K562 (cell line): ENCODE results near the gene FAM78B. TPM values are rescaled to one million over a fixed set of nuclear protein-coding genes. Genes with fewer than 3 reads are reported as not detected.
A peak's percentile ranks its signal among the peaks of the same experiment; 100 is the strongest.

Experiments used
- ATAC-seq: fragments of 200-7000 bp; cut with Tn5 transposase; 3 replicates; pipeline ENCODE4 v1.9.1; 2020; ENCODE audit warnings: moderate library complexity
- BruUV-seq: library from RNA; stranded (reverse); fragments of 400-500 nt; replicated peaks from 2 replicates; lab custom pipeline; 2021; lab: Mats Ljungman, UMichigan
- CTCF ChIA-PET: fragments of 300-600 bp; formaldehyde crosslinking; extraction: SDS; loops from one replicate; lab custom pipeline; 2021; ENCODE audit warnings: low intra/inter-chr PET ratio; lab: Yijun Ruan, JAX
- POLR2A ChIA-PET: fragments of 300-600, 350-650 bp; sonication (Branson Sonifier 250); formaldehyde crosslinking; extraction: SDS; loops from one replicate; lab custom pipeline; 2021; ENCODE audit warnings: antibody characterized with exemption, inconsistent platforms; lab: Yijun Ruan, JAX
- DNase-seq, 4 experiments: peaks; one replicate each; pipeline versions ENCODE4 v3.0.0 to v3.0.0-alpha.2; 2011 to 2018; ENCODE audit warnings: low spot score in 3 of 4, mixed read lengths in 3 of 4; ENCODE audit errors: extremely low read depth in 1 of 4
- FAIRE-seq: peaks from 2 replicates; lab custom pipeline; 2011; peaks lifted over from hg19 to GRCh38; lab: Jason Lieb, UNC
- H2AFZ ChIP-seq: 2 replicates; pipeline ENCODE4 v1.6.0; 2011; ENCODE audit warnings: low read depth, low read length, control low read depth, inconsistent platforms
- H3K27ac ChIP-seq: fragments of 200-600 bp; 3 replicates; pipeline ENCODE4 v1.8.0; 2011; ENCODE audit warnings: low read depth, mild to moderate bottlenecking, control low read depth, inconsistent platforms, low read length, moderate library complexity, mixed read lengths; ENCODE audit errors: extremely low read depth
- H3K27me3 ChIP-seq, 2 experiments: fragments of 300-600 bp in 1 of 2; 2 replicates in 1 of 2; 3 replicates in 1 of 2; pipeline versions ENCODE4 v1.6.0 to v1.8.0; 2011; ENCODE audit warnings: inconsistent platforms in 2 of 2, low read length in 2 of 2, mild to moderate bottlenecking in 1 of 2, mixed read lengths in 1 of 2, moderate library complexity in 1 of 2; ENCODE audit not compliant: control insufficient read depth in 2 of 2, insufficient read depth in 2 of 2
- H3K36me3 ChIP-seq: fragments of 300-600 bp; 3 replicates; pipeline ENCODE4 v1.8.0; 2011; ENCODE audit warnings: mild to moderate bottlenecking, low read length, inconsistent platforms; ENCODE audit not compliant: control insufficient read depth, insufficient read depth
- H3K4me1 ChIP-seq, 2 experiments: fragments of 200-600 bp in 1 of 2; replicated peaks in 1 of 2; 2 replicates in 1 of 2; 3 replicates in 1 of 2; pipeline versions ENCODE4 v1.5.1 to v1.8.0; 2011; ENCODE audit warnings: inconsistent platforms in 2 of 2, low read length in 2 of 2, mild to moderate bottlenecking in 1 of 2, mixed read lengths in 1 of 2, moderate library complexity in 1 of 2; ENCODE audit not compliant: control insufficient read depth in 2 of 2, insufficient read depth in 2 of 2
- H3K4me2 ChIP-seq: 2 replicates; pipeline ENCODE4 v1.6.1; 2011; ENCODE audit warnings: low read length, control low read depth, inconsistent platforms, mixed read lengths; ENCODE audit not compliant: insufficient read depth
- H3K4me3 ChIP-seq: fragments of 200-600 bp; sonication (generic), shearing (Covaris generic); 2 replicates; pipeline ENCODE4 v1.5.1; 2016; ENCODE audit warnings: control low read depth, inconsistent platforms
- H3K79me2 ChIP-seq: fragments of 200-600 bp; 3 replicates; pipeline ENCODE4 v1.8.0; 2011; ENCODE audit warnings: low read length, inconsistent platforms; ENCODE audit not compliant: control insufficient read depth, insufficient read depth
- H3K9ac ChIP-seq, 2 experiments: 2 replicates each; pipeline versions ENCODE4 v1.6.0 to v1.6.1; 2011; ENCODE audit warnings: low read depth in 2 of 2, low read length in 2 of 2, control low read depth in 1 of 2, inconsistent platforms in 1 of 2, mild to moderate bottlenecking in 1 of 2, mixed read lengths in 1 of 2; ENCODE audit not compliant: insufficient read depth in 1 of 2
- H3K9me1 ChIP-seq: one replicate; pipeline ENCODE4 v1.6.0; 2011; ENCODE audit warnings: inconsistent platforms, mild to moderate bottlenecking, low read length, moderate library complexity; ENCODE audit not compliant: control insufficient read depth, insufficient read depth
- H3K9me3 ChIP-seq: replicated peaks from 2 replicates; pipeline ENCODE4 v1.5.1; 2011; ENCODE audit warnings: low read depth, low read length, inconsistent platforms; ENCODE audit not compliant: control insufficient read depth, insufficient read depth
- H4K20me1 ChIP-seq: replicated peaks from 2 replicates; pipeline ENCODE4 v1.6.1; 2011; ENCODE audit warnings: low read length, inconsistent platforms, mixed read lengths; ENCODE audit not compliant: control insufficient read depth, insufficient read depth
- ATF1 ChIP-seq, 2 experiments: fragments of 450-650 bp in 1 of 2; IDR thresholded peaks; 2 replicates each; pipeline ENCODE4 v1.6.1; 2016; ENCODE audit warnings: missing compliant biosample characterization in 1 of 2, missing genetic modification characterization in 1 of 2
- BRF1 ChIP-seq: IDR thresholded peaks from 3 replicates; pipeline ENCODE4 v1.6.1; 2011; ENCODE audit warnings: borderline replicate concordance, mild to moderate bottlenecking; ENCODE audit not compliant: insufficient read length; ENCODE audit errors: extremely low read depth
- GTF2F1 ChIP-seq: IDR thresholded peaks from 2 replicates; pipeline ENCODE4 v1.6.1; 2011; ENCODE audit warnings: low read depth, low read length, improper control_type of control experiment
- PML ChIP-seq: IDR thresholded peaks from 2 replicates; pipeline ENCODE4 v1.6.1; 2012; ENCODE audit warnings: low read length, inconsistent platforms
- RBM15 ChIP-seq: fragments of 200-400 bp; formaldehyde crosslinking; IDR thresholded peaks from 2 replicates; pipeline ENCODE4 v1.6.1; 2018; ENCODE audit warnings: mild to moderate bottlenecking, low read length, moderate library complexity; ENCODE audit not compliant: insufficient read depth
- SMARCE1 ChIP-seq: fragments of 450-650 bp; IDR thresholded peaks from 2 replicates; pipeline ENCODE4 v1.7.1; 2016; ENCODE audit warnings: mild to moderate bottlenecking
- ZBTB7A ChIP-seq: IDR thresholded peaks from 2 replicates; pipeline ENCODE4 v1.6.1; 2011; ENCODE audit warnings: low read depth, mild to moderate bottlenecking, low read length, moderate library complexity, borderline replicate concordance; ENCODE audit not compliant: control insufficient read depth
- ZNF263 ChIP-seq: sonication (generic); formaldehyde crosslinking; IDR thresholded peaks from 2 replicates; pipeline ENCODE4 v1.8.0; 2022; ENCODE audit warnings: mild to moderate bottlenecking, missing genetic modification reagents, borderline replicate concordance
- ZNF707 ChIP-seq: fragments of 250-450 bp; sonication (Bioruptor Pico); conservative IDR thresholded peaks from 2 replicates; pipeline ENCODE4 v1.8.0; 2022; ENCODE audit warnings: inconsistent platforms, mild to moderate bottlenecking, moderate library complexity
- ZNF75A ChIP-seq: fragments of 450-650 bp; formaldehyde crosslinking; IDR thresholded peaks from 2 replicates; pipeline ENCODE4 v1.4.0; 2020; ENCODE audit warnings: mild to moderate bottlenecking
- WGBS: fragments of 100-300 bp; shearing (Covaris generic); methylation state at CpG from one replicate; pipeline ENCODE4 v1.1.6; 2016; ENCODE audit warnings: low coverage, mixed read lengths; ENCODE audit not compliant: insufficient coverage; ENCODE audit errors: missing lambda C conversion rate; 5-methylcytosine and 5-hydroxymethylcytosine counted together
- in situ Hi-C: fragments of 300-500 bp; cut with MboI; formaldehyde crosslinking; loops from 4 replicates; pipeline ENCODE4 v1.15.0; 2018; ENCODE audit warnings: inconsistent platforms, mixed read lengths
- intact Hi-C: fragments of 100-400 bp; cut with micrococcal nuclease; formaldehyde crosslinking; loops from 2 replicates; pipeline ENCODE4 v1.14.2; 2022
- polyA plus RNA-seq, 8 experiments: library from polyadenylated mRNA; depleted of rRNA in 4 of 8; stranded (reverse) in 5 of 8; unstranded in 3 of 8; fragments of >200 nt; fragmentation: Nextera tagmentation in 2 of 8; fragmentation: Illumina TruSeq in 1 of 8; extraction: Ambion mirVana in 2 of 8; extraction: Trizol in 1 of 8; gene quantifications; 2 replicates each; pipeline versions ENCODE4 v1.2.1 to v1.2.3, GENCODE V29; 2011 to 2014; ENCODE audit warnings: inconsistent platforms in 1 of 8, missing spikeins in 1 of 8
- total RNA-seq, 7 experiments: library from RNA; depleted of rRNA in 6 of 7; stranded (reverse); fragments of >200 nt in 6 of 7; fragmentation: Illumina TruSeq in 2 of 7; extraction: Trizol in 2 of 7; gene quantifications; 2 replicates each; pipeline versions ENCODE4 v1.2.1 to v1.2.3, GENCODE V29; 2011 to 2021; ENCODE audit warnings: low replicate concordance in 1 of 7
- TF ChIP-seq, protein P1 (sequence below): fragments of 450-650 bp; conservative IDR thresholded peaks from 2 replicates; pipeline ENCODE4 v1.6.1; 2016; ENCODE audit warnings: missing genetic modification characterization, low read depth, mild to moderate bottlenecking, control low read depth, missing compliant biosample characterization
- TF ChIP-seq, protein P2 (sequence below): fragments of 450-650 bp; IDR thresholded peaks from 2 replicates; pipeline ENCODE4 v1.6.1; 2016; ENCODE audit warnings: antibody characterized with exemption
- TF ChIP-seq, protein P3 (sequence below): fragments of 250-450 bp; sonication (Bioruptor Pico); IDR thresholded peaks from 2 replicates; pipeline ENCODE4 v1.8.0; 2022; ENCODE audit warnings: moderate library complexity, mild to moderate bottlenecking, inconsistent platforms

Gene FAM78B
- total and polyA plus RNA-seq, 9 of the 15 experiments (the other 6 are each of a cell fraction or from before 2014, with no cell fraction given), result 0.04 to 0.43 (median 0.29) TPM; not detected in 1

DNA sequence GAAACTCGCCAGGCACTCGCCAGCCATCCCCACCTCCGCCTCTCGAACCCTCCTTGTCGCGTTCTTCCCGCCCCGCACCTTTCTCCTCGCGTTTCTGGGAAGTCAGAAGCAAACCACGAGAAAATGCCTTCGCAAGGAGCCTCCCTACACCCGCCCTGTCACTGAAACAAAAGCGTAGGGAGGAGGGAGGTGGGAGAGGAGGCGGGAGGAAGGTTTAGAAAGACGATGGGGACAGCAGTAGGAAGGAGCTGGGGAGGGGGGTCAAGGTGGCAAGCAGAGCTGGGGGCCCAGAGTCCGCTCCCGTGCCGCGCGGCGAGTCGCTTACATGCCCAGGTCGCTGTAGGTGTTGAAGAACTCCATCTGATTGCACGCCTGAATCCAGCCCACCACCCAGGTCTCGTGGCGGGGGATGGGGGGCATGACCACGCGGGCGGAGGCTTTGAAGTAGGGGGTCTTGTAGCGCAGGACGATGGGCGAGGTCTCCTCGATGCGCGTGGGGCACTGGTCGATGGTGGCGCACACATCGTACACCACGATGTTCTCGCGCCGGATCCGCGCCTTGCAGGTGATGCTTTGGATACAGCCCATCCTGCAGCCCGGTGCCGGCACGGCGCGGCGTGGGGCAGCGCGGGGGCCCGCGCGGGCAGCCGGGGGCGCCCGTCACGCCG is 1.0 kb downstream of the FAM78B start:
- H3K27me3 ChIP-seq, result peaks cover 22 to 25% of the 10 kb centered on the region in 2 experiments; a peak in 4 of 5 replicates
- FAIRE-seq (no peak), ATAC-seq (no peak), DNase-seq (no peak)
- H3K4me2 ChIP-seq, result no peak overlapping the region
- intact Hi-C loops, result loop anchor here (5.0 to 10.0 kb wide), 2 partner anchors 238 to 309 kb away; no protein-coding TSS in a partner anchor
- H2AFZ ChIP-seq, result no peak overlapping the region
- 0 out of 2 replicates have a peak, but pooled peaks have one; percentile 4 for TF ChIP-seq ZBTB7A
- TF ChIP-seq GTF2F1, result no peak
- TF ChIP-seq, protein P1, sequence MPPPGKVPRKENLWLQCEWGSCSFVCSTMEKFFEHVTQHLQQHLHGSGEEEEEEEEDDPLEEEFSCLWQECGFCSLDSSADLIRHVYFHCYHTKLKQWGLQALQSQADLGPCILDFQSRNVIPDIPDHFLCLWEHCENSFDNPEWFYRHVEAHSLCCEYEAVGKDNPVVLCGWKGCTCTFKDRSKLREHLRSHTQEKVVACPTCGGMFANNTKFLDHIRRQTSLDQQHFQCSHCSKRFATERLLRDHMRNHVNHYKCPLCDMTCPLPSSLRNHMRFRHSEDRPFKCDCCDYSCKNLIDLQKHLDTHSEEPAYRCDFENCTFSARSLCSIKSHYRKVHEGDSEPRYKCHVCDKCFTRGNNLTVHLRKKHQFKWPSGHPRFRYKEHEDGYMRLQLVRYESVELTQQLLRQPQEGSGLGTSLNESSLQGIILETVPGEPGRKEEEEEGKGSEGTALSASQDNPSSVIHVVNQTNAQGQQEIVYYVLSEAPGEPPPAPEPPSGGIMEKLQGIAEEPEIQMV, result no peak
- TF ChIP-seq ZNF75A (CRISPR knock-in tag), result no peak
- no peak for TF ChIP-seq ATF1 (CRISPR knock-in tag; IDR thresholded peaks at IDR 0.05)
- no peak for TF ChIP-seq ATF1 (tag; IDR thresholded peaks at IDR 0.05)
- no peak for TF ChIP-seq ZNF707 (CRISPR knock-in tag)
- TF ChIP-seq SMARCE1, result no peak
- TF ChIP-seq RBM15, result no peak
- TF ChIP-seq, protein P2, sequence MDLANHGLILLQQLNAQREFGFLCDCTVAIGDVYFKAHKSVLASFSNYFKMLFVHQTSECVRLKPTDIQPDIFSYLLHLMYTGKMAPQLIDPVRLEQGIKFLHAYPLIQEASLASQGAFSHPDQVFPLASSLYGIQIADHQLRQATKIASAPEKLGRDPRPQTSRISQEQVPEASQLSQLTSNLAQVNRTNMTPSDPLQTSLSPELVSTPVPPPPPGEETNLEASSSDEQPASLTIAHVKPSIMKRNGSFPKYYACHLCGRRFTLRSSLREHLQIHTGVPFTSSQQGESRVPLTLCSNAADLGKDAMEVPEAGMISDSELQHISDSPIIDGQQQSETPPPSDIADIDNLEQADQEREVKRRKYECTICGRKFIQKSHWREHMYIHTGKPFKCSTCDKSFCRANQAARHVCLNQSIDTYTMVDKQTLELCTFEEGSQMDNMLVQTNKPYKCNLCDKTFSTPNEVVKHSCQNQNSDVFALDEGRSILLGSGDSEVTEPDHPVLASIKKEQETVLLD, result no peak
- TF ChIP-seq ZNF263 (CRISPR knock-in tag), result peak; percentile 61; the same call in 1 of the 2 replicates
- TF ChIP-seq, protein P3, sequence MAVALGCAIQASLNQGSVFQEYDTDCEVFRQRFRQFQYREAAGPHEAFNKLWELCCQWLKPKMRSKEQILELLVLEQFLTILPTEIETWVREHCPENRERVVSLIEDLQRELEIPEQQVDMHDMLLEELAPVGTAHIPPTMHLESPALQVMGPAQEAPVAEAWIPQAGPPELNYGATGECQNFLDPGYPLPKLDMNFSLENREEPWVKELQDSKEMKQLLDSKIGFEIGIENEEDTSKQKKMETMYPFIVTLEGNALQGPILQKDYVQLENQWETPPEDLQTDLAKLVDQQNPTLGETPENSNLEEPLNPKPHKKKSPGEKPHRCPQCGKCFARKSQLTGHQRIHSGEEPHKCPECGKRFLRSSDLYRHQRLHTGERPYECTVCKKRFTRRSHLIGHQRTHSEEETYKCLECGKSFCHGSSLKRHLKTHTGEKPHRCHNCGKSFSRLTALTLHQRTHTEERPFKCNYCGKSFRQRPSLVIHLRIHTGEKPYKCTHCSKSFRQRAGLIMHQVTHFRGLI (CRISPR knock-in tag), result no peak
- no peak for TF ChIP-seq PML
- no peak for TF ChIP-seq BRF1
- BruUV-seq, result no TSS peak
- in situ Hi-C loops, result no loop called here
- H3K9me3 ChIP-seq, result no peaks in the 10 kb centered on the region
- no peak overlapping the region; a peak in 1 of 4 replicates for H3K9ac ChIP-seq
- no peaks in the 10 kb centered on the region for H3K36me3 ChIP-seq
- H3K79me2 ChIP-seq, result no peaks in the 10 kb centered on the region
- H4K20me1 ChIP-seq, result no peaks in the 10 kb centered on the region
- 43% methylated on average over 47 of the region's 61 CpGs for WGBS
- H3K9me1 ChIP-seq, result no peaks in the 10 kb centered on the region
- POLR2A ChIA-PET, result no interaction called here
- CTCF ChIA-PET, result no interaction called here
- H3K4me1 ChIP-seq, result peaks cover 7 to 21% of the 10 kb centered on the region in 2 experiments; a peak in 4 of 5 replicates
- peak overlapping the region; percentile 66; the same call in 1 of the 2 replicates for H3K4me3 ChIP-seq
- H3K27ac ChIP-seq, result no peak overlapping the region
